CD14-positive monocyte (primary cell): Measurements from ENCODE around the gene DLGAP1. TPM values are rescaled to one million over a fixed set of nuclear protein-coding genes. Genes with fewer than 3 reads are reported as not detected.

ENCODE experiments used
- DNase-seq, 3 donors: peaks; one replicate each; pipeline ENCODE4 v3.0.0-alpha.2; 2011 to 2022
- H2AFZ ChIP-seq: 2 replicates; pipeline ENCODE4 v1.6.0; 2012; ENCODE audit warnings: mild to moderate bottlenecking, low read depth, low read length, inconsistent platforms; ENCODE audit not compliant: insufficient read depth, poor library complexity, severe bottlenecking
- H3K27ac ChIP-seq, 2 donors: 1 replicate in 1 of 2; 2 replicates in 1 of 2; pipeline ENCODE4 v1.5.1; 2012 to 2013; ENCODE audit warnings: low read length in 2 of 2, control low read depth in 1 of 2, inconsistent platforms in 1 of 2, low read depth in 1 of 2, mild to moderate bottlenecking in 1 of 2
- H3K27me3 ChIP-seq, 2 donors: one replicate each; pipeline versions ENCODE4 v1.6.0 to v1.6.1; 2011 to 2013; ENCODE audit warnings: low read length in 2 of 2; ENCODE audit not compliant: control insufficient read depth in 2 of 2, insufficient read depth in 2 of 2
- H3K36me3 ChIP-seq, 2 donors: replicated peaks in 1 of 2; 1 replicate in 1 of 2; 2 replicates in 1 of 2; pipeline versions ENCODE4 v1.5.1 to v1.6.1; 2012 to 2013; ENCODE audit warnings: low read length in 2 of 2, control low read depth in 1 of 2, inconsistent platforms in 1 of 2, mild to moderate bottlenecking in 1 of 2; ENCODE audit not compliant: insufficient read depth in 2 of 2, control insufficient read depth in 1 of 2
- H3K4me1 ChIP-seq, 2 donors: 1 replicate in 1 of 2; 2 replicates in 1 of 2; pipeline versions ENCODE4 v1.5.1 to v1.6.1; 2012 to 2013; ENCODE audit warnings: low read length in 2 of 2, control low read depth in 1 of 2, inconsistent platforms in 1 of 2, mild to moderate bottlenecking in 1 of 2, moderate library complexity in 1 of 2; ENCODE audit not compliant: insufficient read depth in 2 of 2, control insufficient read depth in 1 of 2
- H3K4me2 ChIP-seq: replicated peaks from 2 replicates; pipeline ENCODE3; 2012; ENCODE audit warnings: low read length, moderate library complexity, mild to moderate bottlenecking; ENCODE audit not compliant: poor library complexity, severe bottlenecking; ENCODE audit errors: extremely low read depth
- H3K4me3 ChIP-seq, 3 experiments: fragments of 200-600 bp in 1 of 3; sonication (generic) in 1 of 3; replicated peaks in 1 of 3; 1 replicate in 2 of 3; 2 replicates in 1 of 3; pipeline ENCODE4 v1.5.1; 2011 to 2013; ENCODE audit warnings: low read length in 3 of 3, mild to moderate bottlenecking in 3 of 3, control low read depth in 2 of 3, low read depth in 2 of 3, inconsistent platforms in 1 of 3, moderate library complexity in 1 of 3
- H3K79me2 ChIP-seq: 2 replicates; pipeline ENCODE4 v1.6.0; 2012; ENCODE audit warnings: mild to moderate bottlenecking, control low read depth, inconsistent platforms, low read length, moderate library complexity; ENCODE audit not compliant: insufficient read depth
- H3K9ac ChIP-seq: 2 replicates; pipeline ENCODE4 v1.6.0; 2017; ENCODE audit warnings: low read length, mild to moderate bottlenecking; ENCODE audit not compliant: insufficient read depth, poor library complexity, severe bottlenecking
- H3K9me3 ChIP-seq, 2 donors: replicated peaks in 1 of 2; 1 replicate in 1 of 2; 2 replicates in 1 of 2; pipeline versions ENCODE4 v1.5.1 to v1.6.1; 2012 to 2013; ENCODE audit warnings: low read length in 2 of 2, control low read depth in 1 of 2; ENCODE audit not compliant: control insufficient read depth in 1 of 2, insufficient read depth in 1 of 2
- H4K20me1 ChIP-seq: 2 replicates; pipeline ENCODE4 v1.6.0; 2012; ENCODE audit warnings: mild to moderate bottlenecking, low read length, control low read depth, moderate library complexity; ENCODE audit not compliant: insufficient read depth
- H3K27ac Mint-ChIP-seq, 7 donors: one replicate each; pipeline ENCODE4 v1.8.0; 2020; ENCODE audit warnings: mild to moderate bottlenecking in 7 of 7, mixed read lengths in 7 of 7, moderate library complexity in 6 of 7, inconsistent platforms in 2 of 7
- H3K27me3 Mint-ChIP-seq, 3 donors: one replicate each; pipeline ENCODE4 v1.8.0; 2021 to 2022; ENCODE audit warnings: low read depth in 3 of 3, mild to moderate bottlenecking in 3 of 3, mixed read lengths in 3 of 3, moderate library complexity in 3 of 3, inconsistent platforms in 1 of 3
- H3K36me3 Mint-ChIP-seq, 2 donors: one replicate each; pipeline ENCODE4 v1.8.0; 2020; ENCODE audit warnings: mixed read lengths in 2 of 2, inconsistent platforms in 1 of 2, mild to moderate bottlenecking in 1 of 2
- H3K4me1 Mint-ChIP-seq: one replicate; pipeline ENCODE4 v1.8.0; 2020; ENCODE audit warnings: mild to moderate bottlenecking, mixed read lengths
- H3K4me3 Mint-ChIP-seq, 2 donors: one replicate each; pipeline ENCODE4 v1.8.0; 2020; ENCODE audit warnings: mild to moderate bottlenecking in 2 of 2, mixed read lengths in 2 of 2, moderate library complexity in 1 of 2
- H3K9me3 Mint-ChIP-seq, 7 donors: one replicate each; pipeline ENCODE4 v1.8.0; 2020 to 2022; ENCODE audit warnings: mixed read lengths in 7 of 7, mild to moderate bottlenecking in 6 of 7, moderate library complexity in 6 of 7, inconsistent platforms in 2 of 7
- WGBS: methylation state at CpG from one replicate; pipeline ENCODE4 v1.1.5; 2013; ENCODE audit warnings: missing lambda C conversion rate; ENCODE audit not compliant: insufficient coverage; 5-methylcytosine and 5-hydroxymethylcytosine counted together
- intact Hi-C, 2 donors: fragments of 100-400 bp; cut with micrococcal nuclease; formaldehyde crosslinking; loops; one replicate each; pipeline versions ENCODE4 v1.15.0 to v1.15.1; 2023
- polyA plus RNA-seq, 3 donors: library from polyadenylated mRNA; depleted of rRNA in 1 of 3; unstranded in 2 of 3; stranded (reverse) in 1 of 3; fragments of 300-500 nt in 2 of 3; fragments of >200 nt in 1 of 3; fragmentation: Illumina TruSeq in 2 of 3; gene quantifications; 1 replicate in 2 of 3; 2 replicates in 1 of 3; pipeline ENCODE4 v1.2.3, GENCODE V29; 2012 to 2021
- TF ChIP-seq, protein P1 (sequence below): fragments of 200-600 bp; IDR thresholded peaks from one replicate; pipeline ENCODE4 v1.8.0; 2022; ENCODE audit warnings: antibody characterized with exemption, mild to moderate bottlenecking

The DLGAP1 gene
- polyA plus RNA-seq, 3 donors = 0.09 to 0.42 TPM; not detected in 1

DNA sequence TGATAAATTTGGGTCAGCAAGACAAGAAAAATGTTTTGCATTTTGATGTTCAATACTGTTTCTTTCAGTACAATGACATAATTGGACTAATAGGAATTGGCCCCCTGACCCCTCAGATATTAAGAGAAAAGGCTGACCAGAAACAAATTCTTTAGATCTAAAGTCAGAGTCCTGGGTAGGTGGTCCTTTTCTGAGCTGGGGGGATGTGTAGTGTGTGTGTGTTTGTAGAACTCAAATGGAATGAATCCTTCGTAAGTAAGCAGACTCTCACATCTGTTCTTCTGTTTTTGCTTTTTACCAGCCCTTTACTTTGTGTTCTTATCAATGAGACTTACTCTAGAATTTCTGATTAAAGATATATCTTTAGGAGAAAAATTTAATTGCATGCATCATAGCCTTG is 677.4 kb downstream of the DLGAP1 start:
- Histone ChIP-seq H2AFZ (no peak overlapping the region), H3K36me3 (no peaks in the 10 kb centered on the region), H3K4me3 (no peak overlapping the region), H3K79me2 (no peaks in the 10 kb centered on the region), H3K9me3 (no peaks in the 10 kb centered on the region), H4K20me1 (no peaks in the 10 kb centered on the region), H3K4me2 (no peak overlapping the region), H3K9ac (no peak overlapping the region), H3K4me1 (no peaks in the 10 kb centered on the region), H3K27ac (no peak overlapping the region), H3K27me3 (no peaks in the 10 kb centered on the region)
- intact Hi-C loops = loop anchor here (10.0 kb wide), 2 partner anchors 87 to 227 kb away; no protein-coding TSS in a partner anchor
- peaks cover 6% of the 10 kb centered on the region for H3K4me1 Mint-ChIP-seq
- no CpG with 5 or more reads among the region's 1 CpG for WGBS
- H3K36me3 Mint-ChIP-seq = no peaks in the 10 kb centered on the region
- TF ChIP-seq, protein P1, sequence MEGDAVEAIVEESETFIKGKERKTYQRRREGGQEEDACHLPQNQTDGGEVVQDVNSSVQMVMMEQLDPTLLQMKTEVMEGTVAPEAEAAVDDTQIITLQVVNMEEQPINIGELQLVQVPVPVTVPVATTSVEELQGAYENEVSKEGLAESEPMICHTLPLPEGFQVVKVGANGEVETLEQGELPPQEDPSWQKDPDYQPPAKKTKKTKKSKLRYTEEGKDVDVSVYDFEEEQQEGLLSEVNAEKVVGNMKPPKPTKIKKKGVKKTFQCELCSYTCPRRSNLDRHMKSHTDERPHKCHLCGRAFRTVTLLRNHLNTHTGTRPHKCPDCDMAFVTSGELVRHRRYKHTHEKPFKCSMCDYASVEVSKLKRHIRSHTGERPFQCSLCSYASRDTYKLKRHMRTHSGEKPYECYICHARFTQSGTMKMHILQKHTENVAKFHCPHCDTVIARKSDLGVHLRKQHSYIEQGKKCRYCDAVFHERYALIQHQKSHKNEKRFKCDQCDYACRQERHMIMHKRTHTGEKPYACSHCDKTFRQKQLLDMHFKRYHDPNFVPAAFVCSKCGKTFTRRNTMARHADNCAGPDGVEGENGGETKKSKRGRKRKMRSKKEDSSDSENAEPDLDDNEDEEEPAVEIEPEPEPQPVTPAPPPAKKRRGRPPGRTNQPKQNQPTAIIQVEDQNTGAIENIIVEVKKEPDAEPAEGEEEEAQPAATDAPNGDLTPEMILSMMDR = no peak
- no peak overlapping the region for H3K27ac Mint-ChIP-seq
- DNase-seq = no peak
- H3K27me3 Mint-ChIP-seq = peaks cover 0 to 5% (median 1%) of the 10 kb centered on the region in 3 donors
- peaks cover 0 to 7% (median 5%) of the 10 kb centered on the region in 7 donors for H3K9me3 Mint-ChIP-seq
- peak overlapping the region in 1 of 2 donors; percentile 17 for H3K4me3 Mint-ChIP-seq

GRCh38 chr18:3777122-3777521 is 678.0 kb downstream of the DLGAP1 start:
- no CpG with 5 or more reads among the region's 5 CpGs for WGBS
- H4K20me1 ChIP-seq = no peaks in the 10 kb centered on the region

More at GRCh38 chr18:3777122-3777521, 678.0 kb downstream of the DLGAP1 start:
- H3K36me3 Mint-ChIP-seq = no peaks in the 10 kb centered on the region
- H3K9me3 Mint-ChIP-seq = peaks cover 0 to 7% (median 5%) of the 10 kb centered on the region in 7 donors
- H3K4me2 ChIP-seq = no peak overlapping the region
- H3K27ac ChIP-seq = no peak overlapping the region
- intact Hi-C loops = loop anchor here (10.0 kb wide), 2 partner anchors 88 to 228 kb away; no protein-coding TSS in a partner anchor
- no peaks in the 10 kb centered on the region for H3K36me3 ChIP-seq
- peaks cover 0 to under 1% of the 10 kb centered on the region in 2 donors for H3K4me1 ChIP-seq
- H3K27me3 Mint-ChIP-seq = peaks cover 0 to 5% (median 1%) of the 10 kb centered on the region in 3 donors
- no peak for DNase-seq
- H3K4me3 ChIP-seq = no peak overlapping the region
- no peaks in the 10 kb centered on the region for H3K79me2 ChIP-seq
- H3K9ac ChIP-seq = no peak overlapping the region
- no peak overlapping the region for H2AFZ ChIP-seq
- TF ChIP-seq, protein P1 = no peak
- no peak overlapping the region for H3K27ac Mint-ChIP-seq
- H3K9me3 ChIP-seq = no peaks in the 10 kb centered on the region
- H3K4me3 Mint-ChIP-seq = no peak overlapping the region
- no peaks in the 10 kb centered on the region for H3K27me3 ChIP-seq
- peaks cover 7% of the 10 kb centered on the region for H3K4me1 Mint-ChIP-seq
